HUES64 (cell line): Measurements from ENCODE around the gene CRYBG1.
"Not testable (repeated sequence)": the region's sequence is repeated elsewhere in the genome, so short reads cannot be mapped to it uniquely, and the experiment has no call there.

Experiments
- H3K27ac ChIP-seq: 2 replicates; pipeline ENCODE4 v1.7.0; 2013; ENCODE audit warnings: low read depth, low read length, inconsistent platforms
- H3K27me3 ChIP-seq: 2 replicates; pipeline ENCODE4 v1.6.1; 2013; ENCODE audit warnings: mild to moderate bottlenecking, low read length; ENCODE audit not compliant: insufficient read depth
- H3K36me3 ChIP-seq: 2 replicates; pipeline ENCODE4 v1.6.1; 2013; ENCODE audit warnings: mild to moderate bottlenecking, low read length; ENCODE audit not compliant: insufficient read depth
- H3K4me1 ChIP-seq: 2 replicates; pipeline ENCODE4 v1.6.1; 2013; ENCODE audit warnings: mild to moderate bottlenecking, low read length, moderate library complexity; ENCODE audit not compliant: insufficient read depth
- H3K4me3 ChIP-seq: 2 replicates; pipeline ENCODE4 v1.5.1; 2013; ENCODE audit warnings: mild to moderate bottlenecking, low read length, moderate library complexity
- H3K9ac ChIP-seq: 2 replicates; pipeline ENCODE4 v1.6.1; 2013; ENCODE audit warnings: mild to moderate bottlenecking, low read depth, low read length
- H3K9me3 ChIP-seq: 2 replicates; pipeline ENCODE4 v1.6.1; 2013; ENCODE audit warnings: low read depth, low read length; ENCODE audit not compliant: insufficient read depth
- WGBS: fragments of 150-250, 120-280 bp; methylation state at CpG from one replicate; pipeline ENCODE4 v1.1.7; 2013; ENCODE audit warnings: missing lambda C conversion rate; 5-methylcytosine and 5-hydroxymethylcytosine counted together

Gene CRYBG1

GRCh38 chr6:106547601-106548453 lies 187.3 kb downstream of the CRYBG1 start:
- WGBS: 53% methylated on average over 5 of the region's 6 CpGs
- Histone ChIP-seq H3K9me3 (no peaks in the 10 kb centered on the region), H3K27me3 (no peaks in the 10 kb centered on the region), H3K27ac (no peak overlapping the region), H3K4me1 (peaks cover 10% of the 10 kb centered on the region), H3K4me3 (no peak overlapping the region), H3K9ac (no peak overlapping the region), H3K36me3 (no peaks in the 10 kb centered on the region)

DNA sequence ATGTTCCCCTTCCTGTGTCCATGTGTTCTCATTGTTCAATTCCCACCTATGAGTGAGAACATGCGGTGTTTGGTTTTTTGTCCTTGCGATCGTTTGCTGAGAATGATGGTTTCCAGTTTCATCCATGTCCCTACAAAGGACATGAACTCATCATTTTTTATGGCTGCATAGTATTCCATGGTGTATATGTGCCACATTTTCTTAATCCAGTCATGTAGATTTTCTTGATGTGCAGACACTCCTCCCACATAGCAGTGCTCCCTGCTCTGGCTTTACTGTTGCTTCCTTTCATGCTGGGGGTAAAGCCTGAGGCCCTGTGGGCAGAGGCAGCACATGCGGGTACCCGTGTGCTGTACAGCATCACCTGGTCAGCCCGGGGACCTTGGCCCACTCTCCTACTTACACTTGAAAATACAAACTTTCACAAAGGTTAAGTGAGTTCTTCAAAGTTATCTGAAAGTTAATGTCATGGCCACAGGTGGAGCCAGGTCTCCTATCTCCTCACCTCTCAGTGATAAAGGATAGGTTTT lies 188.5 kb downstream of the CRYBG1 start:
- H3K27me3 ChIP-seq, H3K9ac ChIP-seq, H3K36me3 ChIP-seq, H3K9me3 ChIP-seq, H3K4me3 ChIP-seq, H3K27ac ChIP-seq: not testable (repeated sequence)
- WGBS: 98% methylated on average over 3 of the region's 6 CpGs
- H3K4me1 ChIP-seq: peaks cover 10% of the 10 kb centered on the region

DNA sequence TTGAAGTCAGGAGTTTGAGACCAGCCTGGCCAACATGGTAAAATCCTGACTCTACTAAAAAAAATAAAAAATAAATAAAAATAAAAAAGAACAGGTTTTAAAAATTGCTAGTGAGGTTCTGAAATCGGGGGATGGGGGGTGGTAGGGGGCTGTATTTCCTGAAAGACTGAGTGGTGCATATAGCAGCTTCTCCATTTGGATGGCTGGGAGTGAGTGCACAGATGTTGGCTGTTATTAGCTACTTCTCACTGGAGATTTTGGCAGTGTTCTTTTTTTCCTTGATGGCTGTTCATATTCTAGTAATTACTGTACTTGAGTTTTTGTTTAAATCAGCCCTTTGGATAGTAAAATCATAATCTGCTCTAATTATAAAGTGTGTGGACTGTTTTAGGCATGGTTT lies 189.0 kb downstream of the CRYBG1 start:
- Histone ChIP-seq H3K4me1 (peaks cover 10% of the 10 kb centered on the region), H3K36me3 (no peaks in the 10 kb centered on the region), H3K4me3 (no peak overlapping the region), H3K9me3 (no peaks in the 10 kb centered on the region), H3K27me3 (no peaks in the 10 kb centered on the region), H3K9ac (no peak overlapping the region), H3K27ac (no peak overlapping the region)
- 92% methylated on average over 1 of the region's 1 CpG for WGBS

GRCh38 chr6:106551155-106551554 lies 190.6 kb downstream of the CRYBG1 start:
- 100% methylated on average over 3 of the region's 3 CpGs for WGBS
- Histone ChIP-seq H3K27me3 (no peaks in the 10 kb centered on the region), H3K4me3 (no peak overlapping the region), H3K36me3 (no peaks in the 10 kb centered on the region), H3K9me3 (no peaks in the 10 kb centered on the region), H3K27ac (no peak overlapping the region), H3K9ac (no peak overlapping the region), H3K4me1 (peaks cover 10% of the 10 kb centered on the region)

DNA sequence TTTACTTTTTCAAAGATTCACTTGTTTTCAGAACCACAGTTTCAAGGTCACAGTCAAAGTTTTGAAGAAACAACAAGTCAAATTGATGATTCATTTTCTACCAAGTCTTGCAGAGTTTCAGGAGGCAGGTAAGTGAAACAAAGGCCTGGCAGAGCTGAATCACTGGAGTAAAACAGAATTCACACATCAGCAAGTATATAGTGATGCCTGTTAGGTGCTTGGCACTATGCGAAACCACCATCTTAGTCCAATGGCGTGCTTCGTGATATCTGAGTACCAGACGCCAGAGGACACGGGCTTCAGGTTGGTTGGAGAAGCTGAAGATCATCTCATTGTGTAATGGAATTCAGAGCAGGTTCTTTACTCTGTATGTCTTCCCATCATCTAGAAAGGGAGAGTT lies 192.9 kb downstream of the CRYBG1 start:
- Histone ChIP-seq H3K27me3 (no peaks in the 10 kb centered on the region), H3K36me3 (no peaks in the 10 kb centered on the region), H3K9ac (no peak overlapping the region), H3K4me3 (no peak overlapping the region), H3K4me1 (peaks cover under 1% of the 10 kb centered on the region), H3K9me3 (no peaks in the 10 kb centered on the region), H3K27ac (no peak overlapping the region)
- WGBS: 97% methylated on average over 5 of the region's 5 CpGs

DNA sequence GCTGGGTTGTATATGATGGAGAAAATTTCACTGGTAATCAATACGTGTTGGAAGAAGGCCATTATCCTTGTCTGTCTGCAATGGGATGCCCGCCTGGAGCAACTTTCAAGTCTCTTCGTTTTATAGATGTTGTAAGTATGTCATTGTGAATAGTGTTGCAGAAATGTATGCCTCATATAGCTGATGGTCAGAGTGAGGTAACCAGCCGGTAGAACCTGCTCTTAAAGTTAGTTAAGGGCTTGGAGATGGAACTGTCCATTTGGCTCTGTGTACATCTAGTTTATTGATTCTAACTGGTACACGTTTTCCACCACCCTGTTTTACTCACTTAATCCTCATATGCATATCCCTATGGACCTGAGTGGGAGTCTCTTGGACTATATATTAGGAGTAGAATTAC lies 195.2 kb downstream of the CRYBG1 start:
- H3K27ac ChIP-seq: no peak overlapping the region

DNA sequence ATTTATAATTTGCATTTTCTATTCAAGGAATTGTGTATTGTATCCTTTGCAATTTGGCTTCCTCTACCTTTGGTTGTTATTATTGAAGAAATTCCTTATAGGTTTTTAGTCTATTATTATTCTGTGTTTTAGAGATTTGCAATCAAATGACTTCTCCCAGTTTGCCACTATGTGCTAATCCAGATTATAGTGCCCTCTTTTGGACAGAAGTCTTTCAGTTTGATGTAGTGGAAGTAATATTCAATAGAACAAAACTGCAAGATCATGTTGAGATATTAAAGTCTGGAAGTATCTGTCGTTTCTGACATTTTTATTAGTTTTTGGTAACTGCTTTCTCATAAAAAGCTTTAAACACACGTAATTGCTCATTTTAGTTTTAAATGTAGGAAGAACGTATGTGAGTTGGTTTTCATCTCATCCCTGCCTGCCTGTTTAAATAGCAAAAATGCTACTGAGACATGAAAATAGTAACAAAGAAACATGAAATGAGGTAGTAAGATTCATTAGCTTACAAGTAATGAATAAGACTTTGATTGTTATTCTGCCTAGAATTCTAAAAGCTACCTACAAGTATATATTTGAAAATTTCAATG lies 195.9 kb downstream of the CRYBG1 start:
- WGBS: 87% methylated on average over 3 of the region's 3 CpGs
- no peaks in the 10 kb centered on the region for H3K36me3 ChIP-seq
- no peak overlapping the region for H3K27ac ChIP-seq
- no peaks in the 10 kb centered on the region for H3K27me3 ChIP-seq
- H3K4me1 ChIP-seq: no peaks in the 10 kb centered on the region
- H3K9ac ChIP-seq: no peak overlapping the region
- no peak overlapping the region for H3K4me3 ChIP-seq
- H3K9me3 ChIP-seq: no peaks in the 10 kb centered on the region

More for the DNA sequence above, 195.2 kb downstream of the CRYBG1 start:
- 87% methylated on average over 4 of the region's 5 CpGs for WGBS
- no peaks in the 10 kb centered on the region for H3K4me1 ChIP-seq
- no peaks in the 10 kb centered on the region for H3K9me3 ChIP-seq
- H3K4me3 ChIP-seq: no peak overlapping the region
- H3K36me3 ChIP-seq: no peaks in the 10 kb centered on the region
- H3K9ac ChIP-seq: no peak overlapping the region
- no peaks in the 10 kb centered on the region for H3K27me3 ChIP-seq

GRCh38 chr6:106557837-106558236 lies 197.3 kb downstream of the CRYBG1 start:
- no peaks in the 10 kb centered on the region for H3K27me3 ChIP-seq
- peaks cover 5% of the 10 kb centered on the region; the same call in 1 of the 2 replicates for H3K4me1 ChIP-seq
- H3K9me3 ChIP-seq: no peaks in the 10 kb centered on the region
- H3K27ac ChIP-seq: no peak overlapping the region
- no peak overlapping the region for H3K9ac ChIP-seq
- H3K4me3 ChIP-seq: no peak overlapping the region
- H3K36me3 ChIP-seq: no peaks in the 10 kb centered on the region
- WGBS: 85% methylated on average over 2 of the region's 2 CpGs

DNA sequence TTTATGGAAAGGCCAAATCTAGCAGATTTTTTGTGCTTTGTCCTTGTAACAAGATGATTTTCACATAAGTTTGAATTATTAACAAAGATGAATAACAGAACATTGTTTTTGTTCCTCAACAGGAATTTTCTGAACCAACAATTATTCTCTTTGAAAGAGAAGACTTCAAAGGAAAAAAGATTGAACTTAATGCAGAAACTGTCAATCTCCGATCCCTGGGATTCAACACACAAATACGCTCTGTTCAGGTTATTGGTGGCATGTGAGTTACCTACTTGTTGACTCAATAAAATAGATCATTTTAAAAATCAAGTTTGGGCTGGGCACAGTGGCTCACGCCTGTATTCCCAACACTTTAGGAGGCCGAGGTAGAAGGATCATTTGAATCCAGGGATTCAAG lies 197.8 kb downstream of the CRYBG1 start:
- no peaks in the 10 kb centered on the region for H3K27me3 ChIP-seq
- WGBS: 97% methylated on average over 4 of the region's 4 CpGs
- H3K4me1 ChIP-seq: peaks cover 5% of the 10 kb centered on the region; the same call in 1 of the 2 replicates
- no peaks in the 10 kb centered on the region for H3K36me3 ChIP-seq
- no peaks in the 10 kb centered on the region for H3K9me3 ChIP-seq
- H3K4me3 ChIP-seq: no peak overlapping the region
- H3K27ac ChIP-seq: no peak overlapping the region
- H3K9ac ChIP-seq: no peak overlapping the region

- WGBS: 95% methylated on average over 5 of the region's 5 CpGs
- H3K4me1 ChIP-seq: peaks cover 12% of the 10 kb centered on the region
- not testable (repeated sequence) for H3K9me3 ChIP-seq, H3K4me3 ChIP-seq, H3K27ac ChIP-seq, H3K9ac ChIP-seq, H3K27me3 ChIP-seq, H3K36me3 ChIP-seq
Measured at GRCh38 chr6:106559659-106560058, 199.1 kb downstream of the CRYBG1 start.

DNA sequence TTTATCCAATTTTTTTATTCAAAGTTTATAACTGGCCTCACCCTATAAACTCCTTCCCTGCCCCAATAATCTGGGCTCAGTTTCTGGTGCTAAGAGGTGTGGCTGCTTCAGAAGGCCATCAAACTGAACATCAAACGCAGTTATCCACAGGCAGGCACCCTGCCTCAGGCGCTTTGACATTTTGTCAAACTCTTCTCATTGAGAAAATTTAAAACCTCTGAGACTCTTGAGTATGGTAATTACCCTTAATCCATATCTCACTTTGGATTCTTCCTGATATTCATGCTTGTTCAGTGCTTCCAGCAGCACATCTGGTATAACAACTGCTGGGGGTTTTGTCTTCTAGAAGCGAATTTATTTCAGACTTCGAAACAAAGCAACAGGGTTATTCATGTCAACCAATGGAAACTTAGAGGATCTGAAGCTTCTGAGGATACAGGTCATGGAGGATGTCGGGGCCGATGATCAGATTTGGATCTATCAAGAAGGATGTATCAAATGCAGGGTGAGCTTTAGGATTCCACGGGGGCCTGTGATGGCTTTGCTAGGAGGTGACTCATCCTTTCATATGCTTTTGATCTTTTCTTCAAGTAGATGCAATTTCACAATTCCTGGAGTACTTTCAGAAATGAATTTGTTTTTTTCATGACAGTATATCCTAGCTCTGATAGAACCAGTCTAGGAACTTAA lies 200.6 kb downstream of the CRYBG1 start:
- Histone ChIP-seq H3K27me3 (no peaks in the 10 kb centered on the region), H3K9ac (no peak overlapping the region), H3K9me3 (no peaks in the 10 kb centered on the region), H3K36me3 (no peaks in the 10 kb centered on the region), H3K27ac (no peak overlapping the region), H3K4me3 (no peak overlapping the region), H3K4me1 (peaks cover 13% of the 10 kb centered on the region)
- WGBS: 88% methylated on average over 7 of the region's 7 CpGs
